Bronchial epithelial cell (primary cell): ENCODE results near the gene FBXW12. TPM values are rescaled to one million over a fixed set of nuclear protein-coding genes. Genes with fewer than 3 reads are reported as not detected.
A peak's percentile ranks its signal among the peaks of the same experiment; 100 is the strongest.

Source experiments
- DNase-seq: peaks from one replicate; pipeline ENCODE4 v3.0.0-alpha.2; 2010; ENCODE audit warnings: low read depth
- FAIRE-seq: peaks from 2 replicates; lab custom pipeline; 2011; peaks lifted over from hg19 to GRCh38; lab: Jason Lieb, UNC
- H3K27me3 ChIP-seq: 2 replicates; pipeline ENCODE4 v1.5.1; 2011; ENCODE audit warnings: low read length; ENCODE audit not compliant: control insufficient read depth, insufficient read depth
- H3K36me3 ChIP-seq: 2 replicates; pipeline ENCODE4 v1.5.1; 2011; ENCODE audit warnings: low read length; ENCODE audit not compliant: control insufficient read depth, insufficient read depth
- H3K4me3 ChIP-seq: 2 replicates; pipeline ENCODE4 v1.5.1; 2011; ENCODE audit warnings: mild to moderate bottlenecking, low read depth, low read length, control low read depth
- CTCF ChIP-seq: IDR thresholded peaks from 2 replicates; pipeline ENCODE4 v1.5.1; 2011; ENCODE audit warnings: mild to moderate bottlenecking, moderate library complexity, low read length, control low read depth, inconsistent platforms; ENCODE audit not compliant: insufficient read depth, severe bottlenecking
- total RNA-seq: library from RNA; depleted of rRNA; stranded (reverse); fragments of >200 nt; gene quantifications from 2 replicates; pipeline ENCODE4 v1.2.1, GENCODE V29; 2014

FBXW12 gene
- total RNA-seq, 1 donor from 2014 or later = not detected

- FAIRE-seq (peak; percentile 72), DNase-seq (no peak)
- peaks cover 23% of the 10 kb centered on the region for H3K36me3 ChIP-seq
- no peak for TF ChIP-seq CTCF
- no peak overlapping the region for H3K4me3 ChIP-seq
- no peaks in the 10 kb centered on the region for H3K27me3 ChIP-seq
Observed at GRCh38 chr3:48426401-48426909, 54.4 kb downstream of the FBXW12 start.

GRCh38 chr3:48426944-48427629 lies 55.1 kb downstream of the FBXW12 start:
- Histone ChIP-seq H3K36me3 (peaks cover 21% of the 10 kb centered on the region), H3K4me3 (peak overlapping the region; percentile 66), H3K27me3 (no peaks in the 10 kb centered on the region)
- DNase-seq (no peak), FAIRE-seq (no peak)
- no peak for TF ChIP-seq CTCF

- no peak for TF ChIP-seq CTCF
- Histone ChIP-seq H3K4me3 (peak overlapping the region; percentile 66), H3K36me3 (peaks cover 17% of the 10 kb centered on the region), H3K27me3 (no peaks in the 10 kb centered on the region)
- DNase-seq (no peak), FAIRE-seq (no peak)
Observed at GRCh38 chr3:48427630-48427962, 55.6 kb downstream of the FBXW12 start.

- FAIRE-seq = no peak
- H3K36me3 ChIP-seq = peaks cover 14% of the 10 kb centered on the region
- no peak for TF ChIP-seq CTCF
- peak overlapping the region; percentile 66 for H3K4me3 ChIP-seq
- no peaks in the 10 kb centered on the region for H3K27me3 ChIP-seq
- DNase-seq = no peak
Observed at GRCh38 chr3:48428088-48428571, 56.1 kb downstream of the FBXW12 start.

- Histone ChIP-seq H3K4me3 (peak overlapping the region; percentile 66), H3K27me3 (no peaks in the 10 kb centered on the region), H3K36me3 (peaks cover 9% of the 10 kb centered on the region)
- no peak for FAIRE-seq
- DNase-seq = no peak
- TF ChIP-seq CTCF = no peak
Observed at GRCh38 chr3:48428572-48429316, 56.7 kb downstream of the FBXW12 start.
